ENCODE measurements around the gene AKT3.

The AKT3 gene

DNA sequence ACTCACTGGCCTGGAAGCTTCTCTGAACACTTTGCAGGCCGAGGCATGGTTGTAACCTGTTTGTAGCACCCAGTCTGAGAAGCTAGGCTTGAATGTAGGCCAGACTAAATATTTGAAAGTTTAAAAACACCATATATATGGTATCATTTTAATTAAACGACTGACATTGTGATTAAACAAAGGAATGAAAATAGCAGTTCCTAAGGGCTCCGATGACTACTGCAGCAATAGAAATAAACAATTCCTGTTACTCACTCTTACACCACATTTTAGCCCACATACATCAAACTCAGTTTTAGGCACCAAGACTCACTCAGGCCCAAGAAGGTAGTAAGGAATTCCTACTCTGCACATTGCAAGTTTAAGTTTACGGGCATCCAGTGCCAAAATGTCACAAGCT lies 281.2 kb downstream of the AKT3 start:
- H3K4me2 ChIP-seq (ENCODE audit: low read depth, low read length, poor library complexity, severe bottlenecking), result no peak overlapping the region
- no peaks in the 10 kb centered on the region for H3F3A ChIP-seq (ENCODE audit: low read depth)

DNA sequence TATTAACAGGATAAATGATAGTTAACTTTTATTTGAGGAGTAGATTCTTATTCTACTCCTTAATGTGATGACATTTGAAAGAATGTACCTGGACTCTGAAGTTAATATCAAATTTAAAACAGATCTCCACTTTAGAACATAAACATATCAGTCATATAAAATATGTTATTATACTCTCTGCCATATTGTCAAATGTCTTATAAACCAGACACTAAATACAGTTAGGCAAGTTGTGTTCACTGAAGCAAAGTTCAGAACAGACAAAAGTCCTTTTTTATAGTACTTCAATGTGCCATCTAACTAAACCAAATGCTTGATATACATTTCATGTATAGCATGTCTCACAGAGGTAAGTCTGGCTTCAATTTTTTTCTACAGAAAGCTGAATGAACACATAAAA lies 285.2 kb downstream of the AKT3 start:
- no peak overlapping the region for H3K9ac ChIP-seq (ENCODE audit: low read depth, low read length, poor library complexity, severe bottlenecking)
- no peaks in the 10 kb centered on the region for H3K79me2 ChIP-seq (ENCODE audit: insufficient read depth, low read length)
- H3K4me1 ChIP-seq (ENCODE audit: insufficient read depth, low read length, poor library complexity, severe bottlenecking), result no peaks in the 10 kb centered on the region

More for the DNA sequence above, 281.2 kb downstream of the AKT3 start:
- Histone ChIP-seq H3K4me3 (ENCODE audit: low read length, poor library complexity, severe bottlenecking) (no peak overlapping the region), H3K9me2 (replicated peaks; ENCODE audit: low read depth, low read length) (no peaks in the 10 kb centered on the region), H4K20me1 (ENCODE audit: insufficient read depth, low read length, poor library complexity, severe bottlenecking) (no peaks in the 10 kb centered on the region), H3K4me1 (ENCODE audit: insufficient read depth, low read length, poor library complexity, severe bottlenecking) (no peaks in the 10 kb centered on the region), H2AFZ (ENCODE audit: low read length) (no peak overlapping the region), H3K27me3 (ENCODE audit: insufficient read depth, low read length, poor library complexity, severe bottlenecking) (no peaks in the 10 kb centered on the region), H3K9me3 (ENCODE audit: insufficient read depth, low read depth, low read length) (no peaks in the 10 kb centered on the region), H3K79me2 (ENCODE audit: insufficient read depth, low read length) (no peaks in the 10 kb centered on the region), H3K36me3 (ENCODE audit: insufficient read depth, low read length) (no peaks in the 10 kb centered on the region), H3K9ac (ENCODE audit: low read depth, low read length, poor library complexity, severe bottlenecking) (no peak overlapping the region)
- TF ChIP-seq, protein P1, sequence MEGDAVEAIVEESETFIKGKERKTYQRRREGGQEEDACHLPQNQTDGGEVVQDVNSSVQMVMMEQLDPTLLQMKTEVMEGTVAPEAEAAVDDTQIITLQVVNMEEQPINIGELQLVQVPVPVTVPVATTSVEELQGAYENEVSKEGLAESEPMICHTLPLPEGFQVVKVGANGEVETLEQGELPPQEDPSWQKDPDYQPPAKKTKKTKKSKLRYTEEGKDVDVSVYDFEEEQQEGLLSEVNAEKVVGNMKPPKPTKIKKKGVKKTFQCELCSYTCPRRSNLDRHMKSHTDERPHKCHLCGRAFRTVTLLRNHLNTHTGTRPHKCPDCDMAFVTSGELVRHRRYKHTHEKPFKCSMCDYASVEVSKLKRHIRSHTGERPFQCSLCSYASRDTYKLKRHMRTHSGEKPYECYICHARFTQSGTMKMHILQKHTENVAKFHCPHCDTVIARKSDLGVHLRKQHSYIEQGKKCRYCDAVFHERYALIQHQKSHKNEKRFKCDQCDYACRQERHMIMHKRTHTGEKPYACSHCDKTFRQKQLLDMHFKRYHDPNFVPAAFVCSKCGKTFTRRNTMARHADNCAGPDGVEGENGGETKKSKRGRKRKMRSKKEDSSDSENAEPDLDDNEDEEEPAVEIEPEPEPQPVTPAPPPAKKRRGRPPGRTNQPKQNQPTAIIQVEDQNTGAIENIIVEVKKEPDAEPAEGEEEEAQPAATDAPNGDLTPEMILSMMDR (conservative IDR thresholded peaks at IDR 0.05; ENCODE audit: low read length), result no peak
- no peak for TF ChIP-seq EZH2phosphoT487 (IDR thresholded peaks at IDR 0.05; ENCODE audit: borderline replicate concordance)

DNA sequence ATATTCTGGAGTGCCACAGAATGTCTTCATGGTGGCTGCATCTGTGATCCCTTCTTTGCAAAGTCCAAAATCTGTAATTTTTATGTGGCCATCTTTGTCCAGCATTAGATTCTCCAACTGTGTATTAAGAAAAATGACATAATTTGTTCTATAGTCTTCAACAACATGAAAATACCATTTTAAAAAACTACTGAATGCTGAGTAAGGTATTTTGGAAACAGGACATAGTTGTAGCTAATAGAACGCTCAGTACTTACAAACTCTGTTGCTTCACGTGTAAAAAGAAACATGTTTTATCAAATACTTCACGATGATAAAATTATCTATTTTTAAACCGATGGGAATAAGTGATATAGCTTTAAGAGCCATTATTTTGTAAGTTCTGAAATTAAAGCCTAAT lies 286.3 kb downstream of the AKT3 start:
- no peak overlapping the region for H3K4me2 ChIP-seq (ENCODE audit: low read depth, low read length, poor library complexity, severe bottlenecking)
- no peaks in the 10 kb centered on the region for H3K79me2 ChIP-seq (ENCODE audit: insufficient read depth, low read length)
- TF ChIP-seq, protein P1 (conservative IDR thresholded peaks at IDR 0.05; ENCODE audit: low read length), result no peak
- TF ChIP-seq EZH2phosphoT487 (IDR thresholded peaks at IDR 0.05; ENCODE audit: borderline replicate concordance), result no peak
- H3F3A ChIP-seq (ENCODE audit: low read depth), result no peaks in the 10 kb centered on the region
- no peak overlapping the region for H3K9ac ChIP-seq (ENCODE audit: low read depth, low read length, poor library complexity, severe bottlenecking)
- no peak overlapping the region for H2AFZ ChIP-seq (ENCODE audit: low read length)
- no peaks in the 10 kb centered on the region for H3K4me1 ChIP-seq (ENCODE audit: insufficient read depth, low read length, poor library complexity, severe bottlenecking)
- no peaks in the 10 kb centered on the region for H4K20me1 ChIP-seq (ENCODE audit: insufficient read depth, low read length, poor library complexity, severe bottlenecking)
- no peaks in the 10 kb centered on the region for H3K9me2 ChIP-seq (replicated peaks; ENCODE audit: low read depth, low read length)
- H3K36me3 ChIP-seq (ENCODE audit: insufficient read depth, low read length), result no peaks in the 10 kb centered on the region
- no peaks in the 10 kb centered on the region for H3K27me3 ChIP-seq (ENCODE audit: insufficient read depth, low read length, poor library complexity, severe bottlenecking)
- no peaks in the 10 kb centered on the region for H3K9me3 ChIP-seq (ENCODE audit: insufficient read depth, low read depth, low read length)
- no peak overlapping the region for H3K4me3 ChIP-seq (ENCODE audit: low read length, poor library complexity, severe bottlenecking)

More for the DNA sequence above, 285.2 kb downstream of the AKT3 start:
- Histone ChIP-seq H3K4me3 (ENCODE audit: low read length, poor library complexity, severe bottlenecking) (no peak overlapping the region), H4K20me1 (ENCODE audit: insufficient read depth, low read length, poor library complexity, severe bottlenecking) (no peaks in the 10 kb centered on the region), H3K9me3 (ENCODE audit: insufficient read depth, low read depth, low read length) (no peaks in the 10 kb centered on the region), H3F3A (ENCODE audit: low read depth) (no peaks in the 10 kb centered on the region), H3K36me3 (ENCODE audit: insufficient read depth, low read length) (no peaks in the 10 kb centered on the region), H3K9me2 (replicated peaks; ENCODE audit: low read depth, low read length) (no peaks in the 10 kb centered on the region), H3K4me2 (ENCODE audit: low read depth, low read length, poor library complexity, severe bottlenecking) (no peak overlapping the region), H3K27me3 (ENCODE audit: insufficient read depth, low read length, poor library complexity, severe bottlenecking) (no peaks in the 10 kb centered on the region), H2AFZ (ENCODE audit: low read length) (no peak overlapping the region)
- TF ChIP-seq, protein P1 (conservative IDR thresholded peaks at IDR 0.05; ENCODE audit: low read length), result no peak
- no peak for TF ChIP-seq EZH2phosphoT487 (IDR thresholded peaks at IDR 0.05; ENCODE audit: borderline replicate concordance)
